HG03575 (cell line): ENCODE results near the gene ECPAS.
"Not testable (repeated sequence)": the region's sequence is repeated elsewhere in the genome, so short reads cannot be mapped to it uniquely, and the experiment has no call there.

Experiments used
- ATAC-seq: cut with Tn5 transposase; IDR thresholded peaks from one replicate; pipeline ENCODE4 v1.9.1; 2021; ENCODE audit not compliant: unreplicated experiment, insufficient number of reproducible peaks, low FRiP score; ENCODE audit errors: extremely low read depth

The ECPAS gene

DNA sequence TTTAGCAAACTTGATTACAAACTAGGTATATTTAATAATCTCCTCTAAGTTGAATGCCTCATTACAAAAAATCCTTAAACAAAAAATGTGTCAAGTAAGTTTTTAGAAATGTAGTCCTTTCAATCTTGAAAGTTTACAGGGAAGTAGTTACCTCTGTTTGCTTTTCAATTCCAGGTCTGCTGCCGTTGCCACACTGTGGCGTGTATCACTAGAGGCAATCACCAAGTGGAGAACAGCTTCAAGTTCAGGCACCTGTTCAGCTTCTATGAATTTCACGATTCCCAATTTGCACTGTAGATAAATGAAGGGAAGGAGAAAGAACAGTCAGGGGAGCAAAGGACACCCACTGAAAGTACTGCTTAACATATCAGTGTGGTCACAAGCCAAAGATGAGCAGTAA is 51.1 kb downstream of the ECPAS start:
- ATAC-seq, result no peak

GRCh38 chr9:111431684-111432083 is 52.5 kb downstream of the ECPAS start:
- ATAC-seq, result no peak

DNA sequence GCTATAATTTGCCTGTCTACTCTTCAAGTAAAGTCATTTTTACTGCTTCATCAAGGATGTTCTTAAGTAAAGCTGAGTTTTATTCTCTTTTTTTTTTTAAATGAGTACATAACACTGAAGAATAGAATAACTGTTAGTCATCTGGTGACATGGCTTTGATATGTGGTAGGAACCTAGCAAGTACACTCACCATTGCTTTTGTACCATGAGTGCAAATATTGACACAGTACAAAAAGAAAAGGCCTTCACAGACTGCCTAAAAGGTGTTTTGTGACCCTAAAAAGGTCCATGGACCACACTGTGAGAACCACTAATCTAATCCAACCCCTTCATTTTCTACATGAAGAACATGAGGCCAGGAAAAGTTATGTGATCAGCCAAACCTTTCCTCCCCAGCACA is 55.0 kb downstream of the ECPAS start:
- no peak for ATAC-seq

GRCh38 chr9:111427186-111427585 is 57.0 kb downstream of the ECPAS start:
- no peak for ATAC-seq

DNA sequence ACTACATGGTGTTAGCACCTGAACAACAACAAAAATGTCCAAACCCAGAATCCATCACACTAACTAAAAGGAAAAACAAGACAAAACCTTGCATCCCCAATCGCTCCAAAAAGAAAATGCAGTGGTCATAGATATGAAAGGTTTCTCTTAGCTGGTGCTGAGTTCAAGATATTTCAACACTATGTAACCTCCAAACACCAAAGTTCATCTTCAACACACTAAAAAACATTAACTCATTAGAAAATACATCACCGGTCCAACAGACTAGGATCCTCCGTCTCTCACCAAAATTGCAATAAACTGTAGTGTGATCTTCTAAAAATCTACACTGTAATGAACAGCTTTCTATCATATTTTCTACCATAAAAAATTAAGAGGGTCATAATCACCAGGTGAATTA is 60.8 kb downstream of the ECPAS start:
- no peak for ATAC-seq

DNA sequence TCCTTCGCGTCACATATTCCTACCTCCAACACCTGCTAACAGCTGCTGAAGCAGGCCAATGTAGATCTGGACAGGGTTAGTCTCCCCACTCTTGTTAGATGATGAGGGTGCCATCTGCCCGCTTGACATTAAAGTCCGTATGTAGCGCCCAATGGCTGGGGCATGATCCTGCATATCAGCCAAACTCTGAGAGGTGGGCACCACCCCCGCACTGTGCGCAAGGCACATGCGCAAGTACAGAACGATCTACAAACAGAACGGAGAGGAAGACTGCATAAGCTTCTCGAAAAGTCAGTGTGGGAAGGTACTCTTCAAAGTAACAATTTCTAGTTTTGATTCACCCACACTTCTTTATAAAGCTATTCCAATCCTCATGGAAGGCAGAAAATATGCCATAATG is 69.8 kb downstream of the ECPAS start:
- no peak for ATAC-seq

DNA sequence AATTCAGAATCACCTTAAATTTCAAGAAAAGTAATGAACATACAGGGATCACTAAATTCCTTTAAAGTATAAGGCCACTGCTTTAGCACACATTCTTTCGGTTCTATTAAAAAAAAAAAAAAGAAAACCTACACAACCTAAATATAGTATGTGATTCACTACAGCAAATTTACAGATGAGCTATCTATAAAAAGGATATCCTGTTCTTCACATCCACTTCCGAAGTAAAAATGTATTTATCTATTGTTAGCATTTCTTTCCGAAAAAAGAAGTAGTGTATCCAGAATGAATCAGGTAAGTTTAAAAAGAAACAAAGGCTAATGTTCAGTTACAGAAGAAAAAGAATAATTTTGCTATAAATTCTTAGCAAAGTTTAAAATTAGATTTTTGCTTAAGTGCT is 70.2 kb downstream of the ECPAS start:
- ATAC-seq, result no peak

- no peak for ATAC-seq
Observed at GRCh38 chr9:111412280-111412679, 71.9 kb downstream of the ECPAS start.

DNA sequence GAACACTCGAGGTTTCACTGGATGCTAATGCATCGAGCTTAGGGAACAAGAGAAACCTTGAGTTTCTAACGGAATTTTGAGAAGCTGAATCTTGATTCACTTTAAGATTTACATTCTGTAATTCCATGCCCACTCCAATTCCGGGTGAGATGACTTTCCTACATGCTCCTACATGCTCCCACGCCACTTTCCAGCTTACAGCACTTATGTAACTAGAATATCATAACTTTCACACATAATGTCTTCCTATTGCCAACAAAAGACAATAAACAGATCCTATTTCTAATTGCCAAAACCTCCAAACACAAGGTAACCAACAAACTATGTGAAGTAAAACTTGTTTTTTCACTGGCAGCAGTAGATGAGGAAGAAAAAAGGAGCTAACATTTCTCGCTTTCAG is 72.9 kb downstream of the ECPAS start:
- no peak for ATAC-seq

- ATAC-seq, result no peak
Observed at GRCh38 chr9:111407813-111408212, 76.4 kb downstream of the ECPAS start.

DNA sequence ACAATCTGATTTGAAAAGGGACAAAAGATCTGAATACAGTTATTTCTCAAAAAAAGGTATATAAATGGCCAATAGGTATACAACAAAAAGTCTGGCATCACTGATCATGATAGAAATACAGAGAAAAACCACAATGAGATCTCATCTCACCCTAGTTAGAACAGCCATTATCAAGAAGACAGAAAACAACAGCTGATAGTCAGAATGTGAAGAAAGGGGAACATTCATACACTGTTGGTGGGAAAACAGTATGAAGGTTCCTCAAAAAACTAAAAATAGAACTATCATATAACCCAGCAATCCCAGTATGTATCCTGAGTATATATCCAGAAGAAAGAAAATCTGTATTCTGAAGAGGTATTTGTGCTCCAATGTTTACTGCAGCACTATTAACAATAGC is 78.5 kb downstream of the ECPAS start:
- no peak for ATAC-seq

- not testable (repeated sequence) for ATAC-seq
Observed at GRCh38 chr9:111401486-111401885, 82.7 kb downstream of the ECPAS start.

DNA sequence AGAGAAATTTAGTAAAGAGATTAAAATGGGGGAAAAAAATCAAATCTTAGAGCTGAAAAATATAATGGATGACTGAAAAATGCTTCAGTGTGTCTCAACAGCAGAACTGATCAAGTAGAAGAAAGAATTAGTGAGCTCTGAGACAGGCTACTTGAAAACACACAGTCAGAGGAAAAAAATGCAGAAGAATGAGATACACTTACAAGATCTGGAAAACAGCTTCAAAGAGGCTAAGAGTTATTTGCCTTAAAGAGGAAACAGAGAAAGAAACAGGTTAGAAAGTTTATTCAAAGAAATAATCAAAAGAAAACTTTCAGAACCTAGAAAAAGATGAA is 83.7 kb downstream of the ECPAS start:
- ATAC-seq, result no peak

- ATAC-seq, result no peak
Observed at GRCh38 chr9:111399772-111400563, 84.2 kb downstream of the ECPAS start.

DNA sequence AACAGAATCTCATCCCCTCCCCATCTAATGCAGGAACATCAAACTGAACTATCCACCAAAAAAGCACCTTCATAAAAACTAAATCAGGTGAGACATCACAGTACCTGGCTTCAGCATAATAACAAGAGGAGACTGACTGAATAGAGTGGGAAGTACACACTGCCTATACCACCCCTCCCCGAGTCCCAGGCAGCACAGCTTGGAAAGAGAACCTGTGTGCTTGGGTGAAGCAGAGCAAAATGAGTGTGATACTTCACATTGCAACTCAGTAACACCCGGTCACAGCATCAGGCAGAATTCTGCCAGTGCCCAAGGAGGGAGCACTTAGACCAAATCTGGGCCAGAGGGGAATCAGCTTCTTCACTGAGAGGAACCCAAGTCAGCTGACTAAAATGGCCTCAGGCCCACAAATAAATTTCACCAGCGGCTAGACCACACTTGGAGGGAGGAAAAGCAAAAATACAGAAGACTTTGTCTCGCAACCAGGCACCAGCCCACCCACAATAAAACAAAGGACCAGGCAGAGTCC is 84.9 kb downstream of the ECPAS start:
- ATAC-seq, result no peak

GRCh38 chr9:111393971-111394370 is 90.2 kb downstream of the ECPAS start:
- ATAC-seq, result no peak

- no peak for ATAC-seq
Observed at GRCh38 chr9:111389406-111389805, 94.8 kb downstream of the ECPAS start.

DNA sequence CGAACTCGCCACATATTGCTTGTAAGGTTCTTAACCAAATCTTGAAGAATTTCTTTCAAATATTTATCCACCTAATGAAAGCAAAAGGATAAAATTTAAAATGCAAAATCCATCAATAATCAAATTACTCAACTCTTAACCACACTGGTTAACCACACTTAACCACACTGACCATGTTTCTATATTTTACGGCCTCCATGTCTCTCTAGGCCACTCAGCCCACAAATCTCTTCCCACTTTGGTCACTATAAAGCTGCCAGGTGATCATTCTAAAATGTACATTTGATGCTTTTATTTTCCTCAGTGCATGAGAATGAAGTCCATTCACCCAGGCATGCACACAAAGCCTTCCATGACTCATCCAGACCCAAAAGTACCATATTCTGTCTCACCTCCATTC is 97.8 kb downstream of the ECPAS start:
- no peak for ATAC-seq

DNA sequence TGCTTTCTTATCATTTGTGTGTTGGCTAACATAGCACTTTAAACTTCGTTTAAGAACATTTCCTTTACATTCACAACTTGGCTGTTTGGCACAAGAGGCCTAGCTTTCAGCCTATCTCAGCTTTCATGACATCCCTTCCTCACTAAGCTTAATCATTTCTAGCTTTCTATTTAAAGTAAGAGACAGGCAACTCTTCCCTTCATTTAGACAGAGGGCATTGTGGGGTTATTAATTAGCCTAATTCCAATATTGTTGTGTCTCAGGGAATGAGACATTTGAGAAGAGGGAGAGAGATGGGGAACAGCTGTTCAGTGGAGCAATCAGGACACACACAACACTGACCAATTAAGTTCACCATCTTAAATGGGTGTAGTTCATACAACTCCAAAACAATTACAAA is 103.2 kb downstream of the ECPAS start:
- ATAC-seq, result no peak

- no peak for ATAC-seq
Observed at GRCh38 chr9:111375817-111376564, 108.2 kb downstream of the ECPAS start.
